OCI-LY1 (cell line): ENCODE data around the gene TRMT44.

Experiments used
- CTCF ChIP-seq: fragments of 200-600 bp; sonication (generic), shearing (Covaris generic); IDR thresholded peaks from 2 replicates; pipeline ENCODE4 v1.5.1; 2017; ENCODE audit warnings: mild to moderate bottlenecking, antibody characterized with exemption, low read length, moderate library complexity, mixed read lengths
- EZH2 ChIP-seq: fragments of 200-600 bp; sonication (generic), shearing (Covaris generic); IDR thresholded peaks from 2 replicates; pipeline ENCODE4 v1.8.0; 2017; ENCODE audit warnings: borderline replicate concordance, mixed run types, mild to moderate bottlenecking, antibody characterized with exemption, low read length, moderate library complexity, mixed read lengths

GRCh38 chr4:8394806-8395205, 45.8 kb upstream of the TRMT44 start:
- TF ChIP-seq EZH2 = no peak
- TF ChIP-seq CTCF = no peak
